GM18507 (cell line): Measurements from ENCODE around the gene ITCH.
A peak's percentile ranks its signal among the peaks of the same experiment; 100 is the strongest.
"Not testable (repeated sequence)": the region's sequence is repeated elsewhere in the genome, so short reads cannot be mapped to it uniquely, and the experiment has no call there.

Experiments
- DNase-seq: peaks from one replicate; pipeline ENCODE4 v3.0.0; 2011; ENCODE audit warnings: low read depth; ENCODE audit not compliant: insufficient read length; ENCODE audit errors: extremely low spot score
- FAIRE-seq: peaks from 2 replicates; lab custom pipeline; 2011; peaks lifted over from hg19 to GRCh38; lab: Jason Lieb, UNC

ITCH gene

GRCh38 chr20:34373445-34373844 is 10.4 kb downstream of the ITCH start:
- DNase-seq = no peak
- no peak for FAIRE-seq

- DNase-seq = no peak
- FAIRE-seq = no peak
These were observed 11.2 kb downstream of the ITCH start for GRCh38 chr20:34374209-34374760.

DNA sequence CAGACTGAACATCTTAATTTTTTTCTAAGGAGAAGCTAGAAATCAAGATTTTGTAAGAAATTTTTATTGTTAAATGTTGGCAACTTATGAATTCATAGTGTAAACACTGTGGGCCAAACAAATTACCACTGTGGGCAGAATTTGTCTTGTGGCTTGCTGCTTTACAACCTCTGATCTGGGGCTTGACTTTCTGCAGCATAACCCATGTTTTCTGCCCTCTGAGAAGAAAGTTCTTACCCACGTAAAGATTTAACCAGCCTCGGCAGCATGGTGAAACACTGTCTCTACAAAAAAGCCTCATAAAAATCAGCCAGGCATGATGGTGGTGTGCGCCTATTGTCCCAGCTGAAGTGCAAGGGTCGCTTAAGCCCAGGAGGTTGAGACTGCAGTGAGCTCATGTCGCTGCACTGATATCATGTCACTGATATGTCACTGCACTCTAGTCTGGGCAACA is 12.9 kb downstream of the ITCH start:
- DNase-seq = no peak
- no peak for FAIRE-seq

DNA sequence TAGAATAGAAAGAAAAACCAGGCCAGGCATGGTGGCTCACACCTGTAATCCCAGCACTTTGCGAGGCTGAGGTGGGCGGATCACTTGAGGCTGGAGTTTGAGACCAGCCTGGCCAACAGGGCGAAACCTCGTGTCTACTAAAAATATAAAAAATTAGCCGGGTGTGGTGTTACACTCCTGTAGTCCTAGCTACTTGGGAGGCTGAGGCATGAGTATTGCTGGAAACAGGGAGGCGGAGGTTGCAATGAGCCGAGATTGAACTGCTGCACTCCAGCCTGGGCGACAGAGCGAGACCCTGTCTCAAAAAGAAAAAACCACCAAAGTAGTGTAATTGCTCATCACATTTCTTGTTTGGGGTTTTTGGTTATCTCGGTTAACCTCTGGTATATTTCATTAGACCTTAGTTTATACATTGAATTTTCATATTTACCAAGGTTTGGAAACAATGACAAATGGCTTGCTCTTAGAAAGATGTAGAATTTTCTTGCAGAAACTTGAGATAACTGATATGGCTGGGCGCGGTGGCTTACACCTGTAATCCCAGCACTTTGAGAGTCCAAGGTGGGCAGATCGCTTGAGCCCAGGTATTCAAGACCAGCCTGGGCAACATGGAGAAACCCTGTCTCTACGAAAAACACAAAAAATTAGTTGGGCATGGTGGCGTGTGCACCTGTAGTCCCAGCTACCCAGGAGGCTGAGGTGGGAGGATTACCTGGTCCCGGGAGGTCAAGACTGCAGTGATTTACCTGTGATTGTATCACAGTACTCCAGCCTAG is 14.2 kb downstream of the ITCH start:
- FAIRE-seq = peak; percentile 83

DNA sequence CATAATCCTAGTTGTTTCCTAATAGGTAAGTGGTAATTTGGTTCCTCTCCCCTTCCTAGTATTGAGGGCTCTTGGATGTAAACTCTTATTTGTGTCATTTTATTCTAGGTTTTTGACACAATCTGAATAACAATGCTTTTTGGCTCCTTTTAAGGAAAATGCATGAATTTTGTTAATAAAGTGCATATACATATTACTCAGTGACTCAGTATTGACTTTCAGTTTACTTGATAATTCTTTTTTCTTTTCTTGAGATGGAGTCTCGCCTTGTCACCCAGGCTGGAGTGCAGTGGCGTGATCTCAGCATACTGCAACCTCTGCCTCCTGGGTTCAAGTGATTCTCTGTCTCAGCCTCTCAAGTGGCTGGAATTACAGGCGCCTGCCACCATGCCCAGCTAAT is 19.1 kb downstream of the ITCH start:
- DNase-seq (no peak), FAIRE-seq (no peak)

More for the DNA sequence above, 14.2 kb downstream of the ITCH start:
- no peak for DNase-seq

DNA sequence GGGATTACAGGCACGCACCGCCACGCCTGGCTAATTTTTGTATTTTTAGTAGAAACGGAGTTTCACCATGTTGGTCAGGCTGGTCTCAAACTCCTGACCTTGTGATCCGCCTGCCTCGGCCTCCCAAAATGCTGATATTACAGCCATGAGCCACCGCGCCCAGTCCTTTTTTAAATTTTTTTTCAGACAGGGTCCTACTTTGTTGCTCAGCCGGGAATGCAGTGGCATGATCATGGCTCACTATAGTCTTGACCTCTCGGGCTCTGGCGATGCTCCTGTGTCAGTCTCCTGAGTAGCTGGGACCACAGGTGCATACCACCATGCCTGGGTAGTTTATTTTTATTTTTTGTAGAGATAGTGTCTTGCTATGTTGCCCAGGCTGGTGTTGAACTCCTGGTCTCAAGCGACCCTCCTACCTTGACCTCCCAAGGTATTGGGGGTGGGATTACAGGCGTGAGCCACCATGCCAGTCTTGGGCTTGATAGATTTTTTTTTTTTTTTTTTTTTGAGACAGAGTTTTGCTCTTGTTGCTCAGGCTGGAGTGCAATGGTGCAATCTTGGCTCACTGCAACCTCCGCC is 19.9 kb downstream of the ITCH start:
- DNase-seq, FAIRE-seq: not testable (repeated sequence)

DNA sequence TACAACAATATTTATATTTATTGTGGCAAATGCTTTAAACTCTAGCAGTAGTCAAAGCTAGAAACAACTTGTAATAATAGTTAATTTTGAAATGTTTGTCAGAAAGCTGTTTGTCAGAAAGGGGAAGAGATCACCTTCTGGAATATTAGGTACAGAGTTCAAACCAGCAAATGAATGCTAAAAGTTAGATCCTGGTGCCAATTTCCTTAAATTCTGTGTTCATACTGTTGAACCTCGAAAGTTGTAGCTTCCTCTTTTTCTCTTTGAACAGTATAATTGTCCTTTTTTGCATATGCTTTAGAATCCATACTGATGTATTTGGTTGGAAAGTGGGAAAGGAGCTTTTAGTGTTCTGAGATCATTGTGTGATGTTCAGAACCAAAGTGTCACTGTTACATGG is 22.4 kb downstream of the ITCH start:
- no peak for DNase-seq
- no peak for FAIRE-seq

DNA sequence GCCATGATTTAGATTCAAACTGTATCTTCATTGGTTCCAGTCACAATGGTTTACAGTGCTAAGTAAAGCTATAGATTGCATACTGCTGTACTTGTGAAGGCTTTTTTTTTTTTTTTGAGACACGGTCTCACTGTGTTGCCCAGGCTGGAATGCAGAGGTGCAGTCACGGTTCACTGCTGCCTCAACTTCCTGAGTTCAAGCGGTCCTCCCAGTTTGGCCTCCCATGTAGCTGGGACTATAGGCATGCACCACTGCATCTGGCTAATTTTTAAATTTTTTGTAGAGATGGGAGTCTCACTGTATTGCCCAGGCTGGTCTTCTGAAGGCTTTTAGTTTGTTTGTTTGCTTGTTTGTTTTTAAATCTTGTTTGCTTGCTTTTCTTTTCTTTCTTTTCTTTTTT is 24.9 kb downstream of the ITCH start:
- no peak for DNase-seq
- peak; percentile 73 for FAIRE-seq

DNA sequence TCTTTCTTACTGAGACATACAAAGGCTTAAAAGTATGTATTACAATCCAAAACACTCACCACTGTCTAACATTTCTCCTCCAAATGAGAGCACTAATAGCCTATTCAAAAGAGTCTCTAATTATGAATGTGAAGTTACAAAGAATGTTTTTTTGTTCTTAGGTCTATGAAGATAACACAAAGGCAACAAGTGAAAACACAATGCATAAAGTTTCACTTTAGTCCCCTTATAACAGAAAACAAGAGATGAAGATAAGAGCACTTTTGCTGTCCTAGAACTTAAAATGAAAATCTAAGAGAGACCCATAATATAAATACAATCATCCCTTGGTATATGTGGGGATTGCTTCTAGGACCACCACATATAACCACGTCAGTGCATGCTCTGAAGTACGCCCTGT is 25.6 kb downstream of the ITCH start:
- no peak for DNase-seq
- no peak for FAIRE-seq

- FAIRE-seq = no peak
- DNase-seq = no peak
These were observed 26.3 kb downstream of the ITCH start for GRCh38 chr20:34389206-34389953.

GRCh38 chr20:34389954-34390555 is 27.0 kb downstream of the ITCH start:
- no peak for FAIRE-seq
- DNase-seq = no peak

DNA sequence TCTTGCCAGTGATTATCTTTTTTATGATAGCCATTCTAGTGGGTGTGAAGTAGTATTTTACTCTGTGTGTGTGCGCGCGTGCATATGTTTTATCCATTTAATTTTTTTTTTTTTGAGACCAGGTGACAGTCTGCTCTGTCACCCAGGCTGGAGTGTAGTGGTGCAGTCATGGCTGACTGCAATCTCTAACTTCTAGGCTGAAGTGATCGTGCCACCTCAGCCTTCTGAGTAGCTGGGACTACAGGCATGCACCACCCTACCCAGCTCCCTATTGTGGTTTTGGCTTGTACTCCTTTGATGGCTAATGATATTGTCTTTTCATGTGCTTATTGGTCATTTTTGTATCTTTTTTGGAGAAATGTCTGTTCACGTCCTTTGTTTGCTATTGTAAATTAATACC is 33.3 kb downstream of the ITCH start:
- no peak for FAIRE-seq

GRCh38 chr20:34397096-34397495 is 34.0 kb downstream of the ITCH start:
- DNase-seq = no peak
- no peak for FAIRE-seq

More for the DNA sequence above, 33.3 kb downstream of the ITCH start:
- no peak for DNase-seq

DNA sequence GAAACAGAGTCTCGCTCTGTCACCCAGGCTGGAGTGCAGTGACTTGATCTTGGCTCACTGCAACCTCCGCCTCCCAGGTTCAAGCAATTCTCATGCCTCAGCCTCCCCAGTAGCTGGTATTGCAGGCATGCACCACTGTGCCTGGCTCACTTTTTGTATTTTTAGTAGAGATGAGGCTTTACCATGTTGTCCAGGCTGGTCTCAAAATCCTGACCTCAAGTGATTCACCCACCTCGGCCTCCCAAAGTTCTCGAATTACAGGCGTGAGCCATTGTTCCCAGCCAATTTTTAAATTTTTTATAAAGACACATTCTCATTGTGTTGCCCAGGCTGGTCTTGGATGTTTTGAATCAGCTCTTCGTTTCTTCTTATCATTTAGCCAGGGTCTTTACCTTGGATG is 37.7 kb downstream of the ITCH start:
- not testable (repeated sequence) for DNase-seq

DNA sequence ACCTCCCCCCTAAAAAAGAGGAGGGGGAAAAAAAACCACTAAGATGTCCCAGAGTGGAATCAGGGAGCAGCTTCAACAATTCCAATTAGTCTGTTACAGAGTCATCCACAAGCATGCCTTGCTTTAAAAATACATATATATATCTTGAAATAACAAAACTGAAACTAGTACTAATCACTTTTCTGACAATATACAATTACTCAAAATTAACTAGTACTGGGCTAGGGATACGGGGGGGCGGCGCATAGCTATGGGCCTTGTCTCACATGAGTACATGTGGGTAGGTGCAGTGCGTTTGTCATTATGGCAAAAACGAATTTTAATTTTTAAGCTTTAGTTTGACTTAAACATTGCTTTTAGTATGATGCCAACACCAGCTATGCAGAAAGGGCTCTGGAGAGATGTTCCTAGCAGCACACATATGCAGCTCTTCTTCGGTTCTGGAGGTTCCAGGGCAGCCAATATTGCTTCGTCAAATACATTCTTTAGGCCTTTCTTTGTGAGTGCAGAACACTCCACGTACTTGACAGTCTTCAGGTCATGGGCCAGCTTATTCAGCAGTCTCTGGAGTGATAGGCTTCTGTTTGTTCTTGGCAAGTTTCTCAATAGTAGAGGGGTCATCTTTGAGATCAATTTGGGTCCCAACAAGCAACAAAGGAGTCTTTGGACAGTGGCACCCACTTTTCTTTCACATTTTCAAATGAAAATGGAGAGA is 38.8 kb downstream of the ITCH start:
- DNase-seq = no peak
- FAIRE-seq = no peak

More for the DNA sequence above, 37.7 kb downstream of the ITCH start:
- FAIRE-seq = not testable (repeated sequence)

DNA sequence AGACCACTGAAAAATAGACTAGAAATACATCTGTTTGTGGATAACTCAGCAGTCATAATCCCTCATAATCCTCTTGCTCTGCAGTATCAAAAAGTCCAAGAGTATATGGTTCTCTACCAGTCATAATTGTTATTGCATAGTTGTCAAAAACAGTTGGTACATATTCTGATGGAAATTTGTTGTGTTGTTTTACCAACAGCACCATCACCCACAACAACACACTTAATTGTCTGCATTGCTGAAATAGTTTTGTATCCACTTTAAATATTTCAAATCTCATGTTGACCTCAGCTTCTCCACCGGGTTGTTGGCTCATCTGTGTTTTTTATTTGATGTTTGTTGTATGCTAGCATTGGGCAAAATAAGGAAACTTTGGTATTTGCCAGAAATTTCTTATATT is 39.4 kb downstream of the ITCH start:
- DNase-seq (no peak), FAIRE-seq (no peak)

DNA sequence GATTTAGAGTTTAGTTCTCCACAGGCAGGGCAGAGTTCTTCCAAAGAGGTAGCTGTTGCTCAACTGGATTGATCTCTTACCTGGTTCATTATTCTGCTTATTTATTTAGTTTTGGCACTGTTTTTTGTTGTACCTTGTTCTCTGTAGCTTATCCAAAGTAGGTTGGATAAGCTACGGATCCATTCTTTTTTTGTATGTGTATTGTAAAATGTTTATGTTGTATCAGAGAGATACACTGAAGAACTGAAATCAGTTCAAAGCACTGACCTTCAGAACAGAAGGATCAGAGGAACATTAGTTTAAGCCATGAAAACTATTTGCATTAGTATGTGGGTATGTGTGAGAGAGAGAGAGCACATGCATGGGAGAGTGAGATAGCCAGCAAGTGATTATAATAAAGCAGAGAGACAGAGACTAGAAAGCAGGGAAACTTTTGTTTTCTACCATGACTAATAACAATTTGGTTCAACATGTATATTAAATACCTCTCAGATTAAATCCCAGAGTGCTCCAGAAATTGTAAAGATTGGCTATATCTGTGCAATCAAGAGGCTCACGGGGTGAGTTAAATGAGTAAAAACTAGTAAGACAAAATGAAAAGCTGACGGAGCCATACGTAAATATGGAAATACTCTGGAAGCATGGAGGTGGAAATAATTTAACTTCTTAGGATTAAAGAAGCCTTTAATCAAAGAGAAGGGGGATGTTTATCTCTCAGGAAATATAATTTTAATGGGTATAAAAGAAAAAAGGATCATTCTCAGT is 40.2 kb downstream of the ITCH start:
- DNase-seq = no peak
- FAIRE-seq = no peak

DNA sequence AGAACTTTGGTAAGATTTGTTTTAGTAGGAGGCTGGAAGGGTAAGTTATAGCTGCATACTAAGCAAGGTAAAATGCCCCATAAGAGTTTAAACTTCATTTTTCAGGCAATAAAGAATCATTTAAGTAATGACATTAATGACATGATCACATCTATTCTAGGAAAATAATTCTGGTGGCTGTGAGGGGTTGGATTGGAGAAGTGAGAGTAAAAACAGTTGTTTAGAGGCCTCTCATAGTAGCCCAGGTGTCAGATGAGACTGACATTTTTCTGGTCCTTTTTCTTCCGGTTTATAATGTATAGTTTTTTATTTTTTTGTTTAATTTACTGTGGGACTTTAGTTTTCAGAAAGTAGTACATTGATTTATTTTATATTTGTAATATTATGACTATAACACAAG is 40.8 kb downstream of the ITCH start:
- peak; percentile 18 for FAIRE-seq

DNA sequence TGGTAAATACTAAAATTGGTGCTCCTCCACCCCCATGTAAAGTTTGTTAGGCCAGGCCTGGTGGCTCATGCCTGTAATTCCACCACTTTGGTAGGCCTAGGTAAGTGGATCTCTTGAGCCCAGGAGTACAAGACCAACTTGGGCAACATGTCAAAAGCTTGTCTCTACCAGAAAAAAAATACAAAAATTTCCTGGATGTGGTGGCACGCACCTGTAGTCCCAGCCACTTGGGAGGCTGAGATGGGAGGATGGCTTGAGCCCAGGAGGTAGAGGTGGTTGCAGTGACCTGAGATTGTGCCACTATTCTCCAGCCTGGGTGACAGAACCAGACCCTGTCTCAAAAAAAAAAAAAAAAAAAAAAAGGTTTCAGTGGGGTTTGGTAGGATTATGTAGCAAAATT is 41.7 kb downstream of the ITCH start:
- DNase-seq = no peak

More for the DNA sequence above, 40.8 kb downstream of the ITCH start:
- no peak for DNase-seq

More for the DNA sequence above, 41.7 kb downstream of the ITCH start:
- no peak for FAIRE-seq
